IPS DF 6.9 (cell line): ENCODE measurements around the gene BCCIP.

Experiments
- DNase-seq: peaks from one replicate; pipeline ENCODE4 v3.0.0-alpha.2; 2013; ENCODE audit warnings: low read depth, low spot score
- H3K27ac ChIP-seq: one replicate; pipeline ENCODE4 v1.5.1; 2013; ENCODE audit warnings: low read length, control low read depth
- H3K27me3 ChIP-seq: 2 replicates; pipeline ENCODE4 v1.6.1; 2013; ENCODE audit warnings: mild to moderate bottlenecking, low read length; ENCODE audit not compliant: control insufficient read depth, insufficient read depth
- H3K36me3 ChIP-seq: 2 replicates; pipeline ENCODE4 v1.6.1; 2013; ENCODE audit warnings: low read length; ENCODE audit not compliant: control insufficient read depth, insufficient read depth
- H3K4me1 ChIP-seq: 2 replicates; pipeline ENCODE4 v1.6.1; 2013; ENCODE audit warnings: low read length; ENCODE audit not compliant: control insufficient read depth, insufficient read depth
- H3K4me3 ChIP-seq: 2 replicates; pipeline ENCODE4 v1.5.1; 2013; ENCODE audit warnings: mild to moderate bottlenecking, low read length
- H3K9me3 ChIP-seq: 2 replicates; pipeline ENCODE4 v1.6.1; 2013; ENCODE audit warnings: low read length, inconsistent platforms; ENCODE audit not compliant: control insufficient read depth, insufficient read depth
- WGBS: extraction: QIAGEN DNeasy Blood & Tissue Kit; methylation state at CpG from one replicate; pipeline ENCODE4 v1.1.7; 2013; ENCODE audit warnings: mixed read lengths, missing lambda C conversion rate; ENCODE audit not compliant: insufficient read length, insufficient coverage; 5-methylcytosine and 5-hydroxymethylcytosine counted together

BCCIP gene

DNA sequence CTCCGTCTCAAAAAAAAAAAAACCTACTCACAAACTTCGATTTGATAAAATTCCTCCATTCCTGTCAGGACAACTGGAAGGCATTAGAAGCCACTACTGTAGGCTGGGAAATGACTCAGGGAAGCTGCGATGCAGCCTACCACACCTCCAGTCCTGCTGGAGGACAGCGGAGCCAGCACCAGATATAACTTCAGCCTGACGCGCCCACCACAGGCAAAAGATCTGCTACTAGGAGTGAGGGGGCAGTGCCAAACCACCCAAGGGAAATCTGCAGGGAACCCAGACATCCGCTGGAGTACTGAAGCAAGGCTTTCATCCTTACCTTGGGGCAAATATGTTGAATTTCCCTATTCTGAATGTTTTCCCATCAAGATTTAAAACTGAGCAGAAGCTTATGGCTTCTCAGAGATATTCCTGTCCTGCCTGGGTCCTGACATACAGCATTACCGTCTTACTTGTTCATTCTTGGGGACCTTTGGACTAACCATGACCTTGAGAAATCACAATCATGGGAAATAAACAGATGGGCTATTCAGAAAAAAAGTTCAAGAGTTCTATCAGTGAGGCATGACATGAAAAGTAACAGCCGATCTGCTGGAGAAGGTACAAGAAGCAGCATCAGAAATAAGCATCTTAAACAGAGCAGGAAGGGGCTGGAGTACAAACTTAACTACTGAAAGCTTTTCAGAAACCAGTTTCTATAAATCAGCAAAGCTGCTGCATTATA lies 20.4 kb downstream of the BCCIP start:
- H3K9me3 ChIP-seq, result no peaks in the 10 kb centered on the region
- no peaks in the 10 kb centered on the region for H3K27me3 ChIP-seq
- WGBS, result no CpG with 5 or more reads among the region's 9 CpGs
- H3K36me3 ChIP-seq, result peaks cover 6% of the 10 kb centered on the region
- no peaks in the 10 kb centered on the region for H3K4me1 ChIP-seq
- DNase-seq, result no peak
- no peak overlapping the region for H3K27ac ChIP-seq
- no peak overlapping the region for H3K4me3 ChIP-seq

DNA sequence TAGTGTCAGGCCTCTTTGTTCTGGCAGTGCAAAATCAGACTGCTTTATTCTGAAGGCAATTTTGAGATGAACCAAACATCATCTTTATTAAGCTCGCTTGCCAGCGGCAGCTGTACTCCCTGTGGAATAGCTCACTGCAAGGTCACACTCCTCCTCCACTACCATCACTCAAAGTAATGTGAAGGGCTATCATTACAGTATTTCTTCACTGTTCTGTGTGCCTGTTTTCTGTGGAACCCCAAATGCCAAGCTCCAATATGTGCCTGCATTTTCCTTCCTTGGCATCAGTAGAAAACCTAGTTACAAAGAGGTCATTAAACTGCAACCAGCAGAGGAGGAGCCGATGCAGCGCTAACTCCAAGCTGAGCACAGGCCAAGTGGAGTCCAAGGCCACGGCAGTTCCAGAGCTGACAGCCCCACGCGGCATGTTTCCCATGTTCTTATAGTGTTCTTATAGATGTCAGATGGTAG lies 21.4 kb downstream of the BCCIP start:
- Histone ChIP-seq H3K4me1 (no peaks in the 10 kb centered on the region), H3K27me3 (no peaks in the 10 kb centered on the region), H3K27ac (no peak overlapping the region), H3K9me3 (no peaks in the 10 kb centered on the region), H3K4me3 (no peak overlapping the region), H3K36me3 (peaks cover 6% of the 10 kb centered on the region)
- WGBS, result no CpG with 5 or more reads among the region's 7 CpGs
- no peak for DNase-seq

DNA sequence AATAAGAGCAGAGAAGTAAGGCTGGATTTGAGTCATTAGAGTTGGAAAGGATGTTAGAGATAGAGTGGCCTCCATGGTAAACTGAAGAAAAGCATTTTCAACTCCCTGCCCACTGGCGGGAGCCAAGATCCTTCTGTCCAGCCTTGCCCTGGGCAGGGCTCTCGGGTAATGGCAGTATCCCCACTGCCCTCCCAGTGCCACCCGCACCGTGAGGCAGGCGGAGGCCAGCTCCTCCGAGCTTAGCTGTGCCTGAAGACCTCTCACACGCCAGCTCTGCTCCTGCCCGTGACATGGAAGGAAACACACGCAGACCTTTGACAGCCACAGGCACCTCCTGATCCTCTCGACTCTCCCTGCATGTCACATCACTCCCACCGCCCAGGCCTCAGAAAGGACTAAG lies 22.3 kb downstream of the BCCIP start:
- Histone ChIP-seq H3K4me1 (no peaks in the 10 kb centered on the region), H3K9me3 (no peaks in the 10 kb centered on the region), H3K27me3 (no peaks in the 10 kb centered on the region), H3K4me3 (no peak overlapping the region), H3K27ac (no peak overlapping the region), H3K36me3 (peaks cover under 1% of the 10 kb centered on the region; the same call in 1 of the 2 replicates)
- DNase-seq, result no peak
- WGBS, result no CpG with 5 or more reads among the region's 11 CpGs

DNA sequence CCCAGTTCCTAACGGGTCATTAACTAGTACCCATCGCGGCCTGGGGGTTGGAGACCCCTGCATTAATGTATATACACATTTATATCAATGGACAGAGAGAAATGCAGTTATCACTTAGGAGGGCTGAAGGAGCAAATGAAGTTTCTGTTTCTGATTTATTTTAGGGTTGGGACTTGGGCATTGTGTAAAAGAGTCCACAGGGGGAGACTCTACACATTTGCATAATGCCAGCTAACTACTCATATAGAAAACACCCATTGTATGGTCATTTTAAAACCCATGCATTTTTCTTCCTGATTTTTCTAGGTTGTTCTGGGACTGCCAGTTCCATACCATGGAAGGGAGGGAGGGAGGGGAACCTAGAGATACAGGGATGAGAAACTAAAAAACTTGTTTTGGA lies 23.5 kb downstream of the BCCIP start:
- WGBS, result no CpG with 5 or more reads among the region's 3 CpGs
- no peak overlapping the region for H3K27ac ChIP-seq
- H3K36me3 ChIP-seq, result no peaks in the 10 kb centered on the region
- no peaks in the 10 kb centered on the region for H3K9me3 ChIP-seq
- H3K4me3 ChIP-seq, result no peak overlapping the region
- H3K4me1 ChIP-seq, result no peaks in the 10 kb centered on the region
- no peaks in the 10 kb centered on the region for H3K27me3 ChIP-seq
- DNase-seq, result no peak

DNA sequence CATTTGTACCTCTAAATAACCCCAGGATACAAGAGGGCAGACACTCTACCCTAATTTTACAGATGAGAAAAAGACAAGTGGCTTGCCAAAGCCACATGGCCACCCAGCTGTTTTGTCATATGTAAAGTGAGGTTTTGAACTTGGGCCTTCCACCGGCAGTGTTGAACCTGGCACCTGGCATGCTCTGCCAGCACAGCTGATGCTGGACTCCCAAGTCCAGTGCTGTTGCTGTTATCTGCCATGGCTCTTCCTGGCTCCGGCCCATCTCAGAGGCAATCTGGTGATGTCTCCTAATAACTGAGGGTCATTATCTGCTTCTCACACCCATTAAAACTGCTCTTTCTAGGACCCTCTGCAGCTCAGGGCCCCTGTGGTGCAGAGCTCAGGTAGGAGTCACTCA lies 25.0 kb downstream of the BCCIP start:
- Histone ChIP-seq H3K27me3 (no peaks in the 10 kb centered on the region), H3K9me3 (no peaks in the 10 kb centered on the region), H3K4me3 (no peak overlapping the region), H3K36me3 (no peaks in the 10 kb centered on the region), H3K27ac (no peak overlapping the region), H3K4me1 (no peaks in the 10 kb centered on the region)
- no CpG with 5 or more reads among the region's 2 CpGs for WGBS
- DNase-seq, result no peak

DNA sequence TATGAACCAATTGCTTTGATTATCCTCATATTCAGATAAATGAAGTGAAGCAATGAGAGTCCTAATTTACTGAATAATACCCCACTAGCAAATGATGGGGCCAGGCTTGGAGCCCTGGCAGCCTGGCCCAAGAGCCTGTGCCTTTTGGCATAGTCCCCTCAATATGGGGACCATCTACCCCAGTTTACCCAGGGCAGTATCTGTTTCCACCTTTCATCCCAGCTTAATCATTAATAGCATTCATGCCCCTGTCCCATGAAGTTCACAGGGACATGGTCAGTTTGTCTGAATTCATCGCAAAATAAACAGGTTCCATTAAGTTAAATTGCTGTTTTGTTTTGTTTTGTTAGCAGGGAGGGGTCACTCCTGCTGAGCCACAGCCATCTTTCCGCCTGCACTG lies 25.5 kb downstream of the BCCIP start:
- no peaks in the 10 kb centered on the region for H3K27me3 ChIP-seq
- no peak overlapping the region for H3K27ac ChIP-seq
- H3K4me1 ChIP-seq, result no peaks in the 10 kb centered on the region
- H3K4me3 ChIP-seq, result no peak overlapping the region
- H3K36me3 ChIP-seq, result no peaks in the 10 kb centered on the region
- no CpG with 5 or more reads among the region's 2 CpGs for WGBS
- no peaks in the 10 kb centered on the region for H3K9me3 ChIP-seq
- no peak for DNase-seq

DNA sequence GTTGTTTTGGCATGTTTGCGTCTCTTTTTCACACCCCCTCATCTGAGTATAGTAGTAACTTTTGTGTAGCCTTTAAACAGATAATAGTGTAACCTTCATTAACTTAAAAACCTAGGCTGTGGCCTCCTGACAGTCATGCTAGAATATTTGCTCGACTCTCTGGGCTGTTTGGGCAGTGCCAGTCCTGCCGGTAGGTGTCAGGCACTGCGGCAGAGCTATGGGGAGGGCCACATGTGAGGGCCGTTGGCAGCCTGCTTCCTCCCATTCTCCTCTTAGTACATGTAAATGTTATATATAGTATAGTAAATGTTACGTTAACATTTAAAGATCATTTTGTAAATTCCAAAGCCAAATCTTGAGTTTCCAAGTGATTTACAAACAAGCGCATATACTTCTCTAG lies 26.1 kb downstream of the BCCIP start:
- WGBS, result no CpG with 5 or more reads among the region's 7 CpGs
- no peaks in the 10 kb centered on the region for H3K9me3 ChIP-seq
- no peaks in the 10 kb centered on the region for H3K4me1 ChIP-seq
- H3K27ac ChIP-seq, result no peak overlapping the region
- no peaks in the 10 kb centered on the region for H3K36me3 ChIP-seq
- H3K27me3 ChIP-seq, result no peaks in the 10 kb centered on the region
- H3K4me3 ChIP-seq, result no peak overlapping the region
- DNase-seq, result no peak

DNA sequence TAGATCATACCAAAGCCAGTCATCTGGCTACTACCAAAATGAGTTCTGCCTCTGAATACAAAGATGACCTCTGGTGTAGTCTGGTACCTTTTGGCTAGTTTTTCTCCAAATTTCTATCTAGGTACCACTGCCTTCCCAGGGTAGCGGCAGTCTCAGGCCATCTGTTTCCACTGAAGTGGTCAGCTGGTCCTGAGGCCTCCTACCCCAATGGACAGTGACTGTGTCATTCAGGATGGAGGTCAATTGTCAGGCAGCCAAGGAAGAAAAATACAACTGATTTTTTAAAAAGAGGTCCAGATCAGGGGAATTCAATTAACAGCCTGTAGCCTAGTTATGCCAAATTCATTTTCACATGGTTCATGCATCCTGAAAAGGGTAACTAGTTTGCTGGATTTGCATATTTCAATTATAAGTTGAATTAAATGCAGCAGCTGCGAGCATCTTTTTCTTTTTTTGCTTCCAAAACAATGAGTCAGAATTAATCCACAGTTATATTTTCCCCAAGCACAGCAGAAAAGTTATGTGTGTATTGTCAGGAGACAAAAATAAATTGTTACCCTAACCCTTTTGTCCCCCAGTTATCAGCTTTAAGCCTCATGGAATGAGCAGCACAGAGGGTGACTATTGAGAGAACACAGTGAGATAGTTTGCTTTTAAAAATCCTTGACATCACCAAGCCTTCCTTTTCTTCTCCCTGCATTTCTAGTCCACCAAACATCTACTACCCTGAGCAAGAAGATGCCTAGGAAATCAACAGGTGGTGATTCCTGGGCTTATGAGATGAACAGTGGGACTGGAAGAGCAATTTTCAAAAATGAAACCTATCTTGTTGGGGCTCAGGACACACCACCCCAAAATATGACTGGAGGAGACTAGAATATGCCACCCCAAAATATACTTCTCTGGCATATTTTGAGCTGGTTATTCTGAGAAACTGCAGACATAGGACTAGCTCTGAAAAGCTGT lies 27.7 kb downstream of the BCCIP start:
- H3K9me3 ChIP-seq, result no peaks in the 10 kb centered on the region
- H3K4me1 ChIP-seq, result no peaks in the 10 kb centered on the region
- no peaks in the 10 kb centered on the region for H3K27me3 ChIP-seq
- H3K27ac ChIP-seq, result no peak overlapping the region
- no peak for DNase-seq
- no peaks in the 10 kb centered on the region for H3K36me3 ChIP-seq
- no peak overlapping the region for H3K4me3 ChIP-seq
- no CpG with 5 or more reads among the region's 2 CpGs for WGBS

DNA sequence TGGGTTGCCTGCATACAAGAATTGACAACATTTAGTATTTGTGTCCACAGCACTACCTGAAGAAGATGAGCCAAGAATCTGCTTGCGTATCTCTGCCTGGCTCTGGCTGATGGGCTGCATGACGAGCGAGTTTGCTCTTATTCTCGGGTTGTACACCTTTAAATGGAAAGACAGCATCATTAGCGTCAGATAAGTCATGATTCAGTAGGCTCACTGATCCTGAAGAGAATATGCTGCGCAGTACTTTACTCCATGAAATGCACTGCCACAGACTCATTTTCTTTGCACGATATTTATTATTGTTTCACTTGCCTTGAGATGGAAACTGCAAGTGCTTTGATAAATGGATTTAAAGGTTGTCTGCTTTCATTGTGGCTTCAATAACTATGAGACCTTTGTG lies 29.1 kb downstream of the BCCIP start:
- no CpG with 5 or more reads among the region's 7 CpGs for WGBS
- Histone ChIP-seq H3K9me3 (no peaks in the 10 kb centered on the region), H3K36me3 (no peaks in the 10 kb centered on the region), H3K27ac (no peak overlapping the region), H3K4me1 (no peaks in the 10 kb centered on the region), H3K27me3 (no peaks in the 10 kb centered on the region), H3K4me3 (no peak overlapping the region)
- DNase-seq, result no peak

DNA sequence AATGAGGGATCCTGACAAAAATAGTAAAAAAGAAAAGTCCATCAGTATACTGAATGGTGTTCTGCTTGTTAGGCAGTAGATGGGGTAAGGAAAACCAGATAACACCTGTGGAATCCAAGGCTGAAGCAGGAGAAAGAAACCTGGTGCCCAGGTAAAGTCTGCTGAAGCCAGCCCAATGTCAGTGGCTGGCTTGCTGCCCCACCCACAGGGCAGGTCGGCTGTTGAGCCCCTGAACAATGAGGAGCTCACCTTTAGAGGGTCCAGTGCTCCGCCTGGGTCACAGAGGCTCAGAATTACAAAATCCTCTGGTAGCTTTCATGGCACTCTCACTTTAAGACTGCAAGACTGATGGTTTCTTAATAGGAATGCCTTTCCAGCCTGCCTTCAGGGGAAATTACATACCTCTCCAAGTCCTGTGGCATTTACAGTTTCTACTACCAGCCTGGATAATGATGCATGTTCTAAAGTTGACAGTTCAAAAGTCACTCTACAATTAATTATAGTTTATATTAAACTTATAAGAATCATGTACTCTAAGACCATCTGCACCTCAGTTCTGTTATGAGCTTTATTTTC lies 33.9 kb downstream of the BCCIP start:
- Histone ChIP-seq H3K4me1 (no peaks in the 10 kb centered on the region), H3K36me3 (no peaks in the 10 kb centered on the region), H3K27me3 (no peaks in the 10 kb centered on the region), H3K9me3 (no peaks in the 10 kb centered on the region), H3K27ac (no peak overlapping the region), H3K4me3 (no peak overlapping the region)
- no CpG with 5 or more reads among the region's 2 CpGs for WGBS
- DNase-seq, result no peak
